OCI-LY3 (cell line): ENCODE data around the gene RAD51B.

ENCODE experiments used
- H2AFZ ChIP-seq: fragments of 200-600, 300-600 bp; shearing (Covaris generic); 2 replicates; pipeline ENCODE4 v1.6.0; 2014; ENCODE audit warnings: antibody characterized with exemption, low read depth, low read length
- H3K27ac ChIP-seq: fragments of 200-600, 300-600 bp; sonication (generic); 2 replicates; pipeline ENCODE4 v1.5.1; 2014; ENCODE audit warnings: mild to moderate bottlenecking, low read length, moderate library complexity, mixed read lengths
- H3K27me3 ChIP-seq: fragments of 200-600, 300-600 bp; sonication (generic); 2 replicates; pipeline ENCODE4 v1.6.1; 2014; ENCODE audit warnings: low read depth, low read length, mixed read lengths
- H3K36me3 ChIP-seq: fragments of 200-600, 300-600 bp; sonication (generic); replicated peaks from 2 replicates; pipeline ENCODE3; 2014; ENCODE audit warnings: low read depth, low read length, mixed read lengths
- H3K4me1 ChIP-seq: fragments of 300-600, 200-600 bp; sonication (generic); 2 replicates; pipeline ENCODE4 v1.6.1; 2014; ENCODE audit warnings: low read length, mixed read lengths
- H3K4me2 ChIP-seq: fragments of 200-600, 300-600 bp; sonication (generic); 2 replicates; pipeline ENCODE4 v1.6.1; 2014; ENCODE audit warnings: low read length, mixed read lengths
- H3K4me3 ChIP-seq: fragments of 300-600, 200-600 bp; sonication (generic); 2 replicates; pipeline ENCODE4 v1.5.1; 2014; ENCODE audit warnings: antibody characterized with exemption, mild to moderate bottlenecking, low read length, moderate library complexity
- H3K79me2 ChIP-seq: fragments of 300-600, 200-600 bp; shearing (Covaris generic); 2 replicates; pipeline ENCODE4 v1.6.1; 2014; ENCODE audit warnings: mild to moderate bottlenecking, low read length, mixed read lengths
- H3K9ac ChIP-seq: fragments of 300-600, 200-600 bp; shearing (Covaris generic); 2 replicates; pipeline ENCODE4 v1.6.0; 2014; ENCODE audit warnings: mild to moderate bottlenecking, low read length, moderate library complexity
- H3K9me3 ChIP-seq: fragments of 200-600, 300-600 bp; shearing (Covaris generic); 2 replicates; pipeline ENCODE4 v1.6.1; 2014; ENCODE audit warnings: low read length, mixed read lengths; ENCODE audit not compliant: insufficient read depth
- H4K20me1 ChIP-seq: fragments of 200-600, 300-600 bp; sonication (generic); 2 replicates; pipeline ENCODE4 v1.6.1; 2016; ENCODE audit warnings: low read length, mixed read lengths; ENCODE audit not compliant: insufficient read depth
- CTCF ChIP-seq: fragments of 200-600, 300-600 bp; sonication (generic); IDR thresholded peaks from 2 replicates; pipeline ENCODE4 v1.5.1; 2014; ENCODE audit warnings: antibody characterized with exemption, low read length, low read depth
- EZH2phosphoT487 ChIP-seq: fragments of 200-600 bp; shearing (Covaris generic); IDR thresholded peaks from 2 replicates; pipeline ENCODE4 v1.6.1; 2018; ENCODE audit warnings: antibody characterized with exemption, mixed run types, low read depth

The RAD51B gene

GRCh38 chr14:68008491-68008890 lies 188.9 kb downstream of the RAD51B start:
- no peak overlapping the region for H2AFZ ChIP-seq
- H3K27me3 ChIP-seq: no peaks in the 10 kb centered on the region
- no peaks in the 10 kb centered on the region for H3K4me1 ChIP-seq
- TF ChIP-seq CTCF (no peak), EZH2phosphoT487 (no peak)
- no peak overlapping the region for H3K27ac ChIP-seq
- H4K20me1 ChIP-seq: no peaks in the 10 kb centered on the region
- no peak overlapping the region for H3K4me2 ChIP-seq
- no peaks in the 10 kb centered on the region for H3K79me2 ChIP-seq
- H3K36me3 ChIP-seq: no peaks in the 10 kb centered on the region
- no peak overlapping the region for H3K9ac ChIP-seq
- no peaks in the 10 kb centered on the region for H3K9me3 ChIP-seq
- no peak overlapping the region for H3K4me3 ChIP-seq

- no peaks in the 10 kb centered on the region for H3K27me3 ChIP-seq
- H3K27ac ChIP-seq: no peak overlapping the region
- H3K9me3 ChIP-seq: no peaks in the 10 kb centered on the region
- no peaks in the 10 kb centered on the region for H3K79me2 ChIP-seq
- no peak overlapping the region for H2AFZ ChIP-seq
- no peak overlapping the region for H3K4me2 ChIP-seq
- no peaks in the 10 kb centered on the region for H4K20me1 ChIP-seq
- TF ChIP-seq EZH2phosphoT487 (no peak), CTCF (no peak)
- H3K4me1 ChIP-seq: no peaks in the 10 kb centered on the region
- no peak overlapping the region for H3K9ac ChIP-seq
- H3K4me3 ChIP-seq: no peak overlapping the region
- no peaks in the 10 kb centered on the region for H3K36me3 ChIP-seq
These were observed 191.9 kb downstream of the RAD51B start for GRCh38 chr14:68011406-68012028.

- H4K20me1 ChIP-seq: no peaks in the 10 kb centered on the region
- H3K27ac ChIP-seq: no peak overlapping the region
- H2AFZ ChIP-seq: no peak overlapping the region
- H3K4me3 ChIP-seq: no peak overlapping the region
- TF ChIP-seq CTCF: no peak
- no peak for TF ChIP-seq EZH2phosphoT487
- no peaks in the 10 kb centered on the region for H3K79me2 ChIP-seq
- H3K27me3 ChIP-seq: no peaks in the 10 kb centered on the region
- H3K4me2 ChIP-seq: no peak overlapping the region
- H3K9me3 ChIP-seq: no peaks in the 10 kb centered on the region
- H3K9ac ChIP-seq: no peak overlapping the region
- H3K36me3 ChIP-seq: no peaks in the 10 kb centered on the region
- H3K4me1 ChIP-seq: no peaks in the 10 kb centered on the region
These were observed 193.3 kb downstream of the RAD51B start for GRCh38 chr14:68012871-68013270.

- Histone ChIP-seq H3K4me2 (no peak overlapping the region), H3K9me3 (no peaks in the 10 kb centered on the region), H3K9ac (no peak overlapping the region), H3K4me3 (no peak overlapping the region), H4K20me1 (no peaks in the 10 kb centered on the region), H3K79me2 (no peaks in the 10 kb centered on the region), H3K27me3 (no peaks in the 10 kb centered on the region), H3K4me1 (no peaks in the 10 kb centered on the region), H3K36me3 (no peaks in the 10 kb centered on the region), H2AFZ (no peak overlapping the region), H3K27ac (no peak overlapping the region)
- TF ChIP-seq CTCF: no peak
- no peak for TF ChIP-seq EZH2phosphoT487
These were observed 193.7 kb downstream of the RAD51B start for GRCh38 chr14:68013326-68013725.
